Measurements from ENCODE around the gene RPL18.
"Not testable (repeated sequence)": the region's sequence is repeated elsewhere in the genome, so short reads cannot be mapped to it uniquely, and the experiment has no call there.

The RPL18 gene

DNA sequence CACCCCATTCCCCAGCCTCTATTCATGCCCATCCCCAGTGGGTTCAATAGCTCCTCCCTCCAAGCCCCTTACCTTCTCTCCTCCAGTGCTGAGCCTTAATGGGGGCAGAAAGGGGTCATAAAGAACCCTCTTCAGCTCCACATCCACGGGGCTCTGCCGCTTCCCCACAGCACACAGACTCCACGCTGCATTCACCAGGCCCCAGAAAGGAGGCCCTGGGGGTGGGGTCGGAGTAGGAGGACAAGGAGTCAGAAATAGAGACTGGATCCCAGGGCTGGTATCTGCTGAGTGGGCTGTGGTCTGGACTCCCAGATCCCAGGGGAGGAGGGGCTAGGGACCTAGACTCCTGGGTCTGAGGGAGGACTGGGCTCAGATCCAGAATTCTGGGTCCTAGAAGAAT lies 25.4 kb upstream of the RPL18 start:
- no peak for DNase-seq

DNA sequence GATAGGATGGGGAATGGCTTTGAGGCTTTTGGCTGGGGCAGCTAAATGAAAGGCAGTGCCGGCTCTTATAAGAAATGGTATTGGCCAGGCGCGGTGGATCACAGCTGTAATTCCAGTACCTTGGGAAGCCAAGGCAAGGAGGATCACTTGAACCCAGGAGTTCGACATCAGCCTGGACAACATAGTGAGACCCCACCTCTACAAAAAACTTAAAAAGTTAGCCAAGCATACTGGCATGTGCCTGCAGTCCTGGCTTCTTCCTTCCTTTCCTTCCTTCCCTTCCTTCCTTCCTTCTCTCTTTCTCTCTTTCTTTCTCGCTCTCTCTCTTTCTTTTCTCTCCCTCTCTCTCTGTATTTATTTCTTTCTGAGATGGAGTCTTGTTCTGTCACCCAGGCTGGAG lies 23.9 kb upstream of the RPL18 start:
- no peak for DNase-seq

DNA sequence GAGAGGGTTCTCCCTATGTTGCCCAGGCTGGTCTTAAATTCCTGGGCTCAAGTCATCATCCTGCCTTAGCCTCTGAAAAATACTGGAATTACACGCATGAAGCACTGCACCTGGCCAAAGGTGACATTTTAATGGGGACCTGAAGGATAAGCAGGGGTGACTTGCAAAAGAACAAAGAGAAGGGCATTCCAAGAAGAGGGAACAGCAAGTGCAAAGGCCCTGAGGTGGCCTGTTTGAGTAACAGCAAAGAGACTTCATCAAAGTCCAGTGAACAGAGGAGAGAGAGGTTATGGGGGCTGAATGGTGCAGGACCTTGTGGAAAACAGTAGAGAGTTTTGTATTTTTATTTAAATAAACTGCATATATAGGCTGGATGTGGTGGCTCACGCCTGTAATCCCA lies 22.9 kb upstream of the RPL18 start:
- no peak for DNase-seq

DNA sequence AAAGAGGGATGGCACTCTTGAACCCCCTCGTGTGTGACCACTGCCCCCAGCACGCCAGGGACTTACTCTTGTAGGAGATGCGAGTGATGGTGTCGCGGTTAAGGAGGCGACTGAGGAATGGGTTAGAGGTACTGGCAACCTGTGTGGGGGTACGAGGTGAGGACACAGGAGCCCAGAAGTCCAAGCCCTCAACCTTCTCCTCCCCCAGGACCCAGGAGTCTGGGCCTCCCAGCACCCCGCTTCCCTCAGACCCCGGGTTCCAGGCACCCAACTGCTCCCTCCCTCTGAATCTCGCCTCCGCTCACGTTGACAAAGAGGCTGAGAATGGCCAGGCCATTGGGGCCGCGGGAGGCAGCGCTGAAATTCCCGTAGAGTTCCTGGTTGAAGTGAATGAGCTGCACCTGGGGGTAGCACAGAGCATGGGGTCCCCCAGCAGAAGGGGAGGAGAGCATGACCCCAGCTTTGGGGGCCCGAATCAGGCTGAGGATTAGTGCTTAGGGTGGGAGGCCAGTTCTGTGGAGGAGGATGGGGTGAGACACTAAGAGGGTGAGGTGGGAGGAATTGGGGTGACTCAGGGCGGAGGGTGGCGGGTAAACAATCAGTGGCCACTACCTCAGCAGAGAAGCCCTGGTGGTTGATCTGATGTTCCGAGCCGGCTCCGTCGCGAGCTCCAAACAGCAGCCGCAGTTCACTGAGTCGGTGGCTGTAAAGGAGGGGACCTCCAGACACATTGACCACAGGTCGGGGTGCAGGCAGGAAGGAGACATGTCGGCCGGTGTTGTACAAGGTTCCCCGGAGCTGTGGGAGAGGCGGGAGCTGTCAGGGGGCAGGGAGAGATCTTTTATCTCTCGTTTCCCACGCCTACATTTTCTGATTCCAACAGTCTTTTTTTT lies 20.8 kb upstream of the RPL18 start:
- DNase-seq: no peak

DNA sequence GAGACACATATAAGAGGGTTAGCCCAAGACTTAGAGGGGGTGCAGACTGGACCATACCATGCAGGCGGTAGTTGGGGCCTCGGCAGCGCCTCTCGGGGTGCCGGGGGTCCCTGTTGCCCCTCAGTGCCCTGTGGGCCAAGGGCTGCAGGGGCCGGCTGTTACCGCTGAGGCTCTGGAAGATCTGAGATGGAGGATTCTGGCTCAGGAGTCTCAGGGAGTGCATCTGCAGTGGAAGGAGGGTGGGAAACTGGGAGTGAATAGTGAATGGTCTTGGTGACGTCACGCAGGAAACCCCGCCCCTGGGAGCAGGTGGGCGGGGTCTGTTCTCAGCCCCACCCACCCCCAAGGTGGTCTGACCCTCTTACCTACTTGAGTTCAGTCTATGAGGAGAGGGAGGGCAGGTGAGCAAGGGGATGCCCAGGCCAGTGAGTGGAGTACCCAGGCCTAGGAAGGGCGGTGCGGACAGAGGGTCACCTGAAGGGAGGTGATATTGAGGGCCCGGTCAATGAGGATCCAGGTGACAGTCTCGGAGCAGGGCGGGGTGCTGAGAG lies 19.9 kb upstream of the RPL18 start:
- DNase-seq: no peak

DNA sequence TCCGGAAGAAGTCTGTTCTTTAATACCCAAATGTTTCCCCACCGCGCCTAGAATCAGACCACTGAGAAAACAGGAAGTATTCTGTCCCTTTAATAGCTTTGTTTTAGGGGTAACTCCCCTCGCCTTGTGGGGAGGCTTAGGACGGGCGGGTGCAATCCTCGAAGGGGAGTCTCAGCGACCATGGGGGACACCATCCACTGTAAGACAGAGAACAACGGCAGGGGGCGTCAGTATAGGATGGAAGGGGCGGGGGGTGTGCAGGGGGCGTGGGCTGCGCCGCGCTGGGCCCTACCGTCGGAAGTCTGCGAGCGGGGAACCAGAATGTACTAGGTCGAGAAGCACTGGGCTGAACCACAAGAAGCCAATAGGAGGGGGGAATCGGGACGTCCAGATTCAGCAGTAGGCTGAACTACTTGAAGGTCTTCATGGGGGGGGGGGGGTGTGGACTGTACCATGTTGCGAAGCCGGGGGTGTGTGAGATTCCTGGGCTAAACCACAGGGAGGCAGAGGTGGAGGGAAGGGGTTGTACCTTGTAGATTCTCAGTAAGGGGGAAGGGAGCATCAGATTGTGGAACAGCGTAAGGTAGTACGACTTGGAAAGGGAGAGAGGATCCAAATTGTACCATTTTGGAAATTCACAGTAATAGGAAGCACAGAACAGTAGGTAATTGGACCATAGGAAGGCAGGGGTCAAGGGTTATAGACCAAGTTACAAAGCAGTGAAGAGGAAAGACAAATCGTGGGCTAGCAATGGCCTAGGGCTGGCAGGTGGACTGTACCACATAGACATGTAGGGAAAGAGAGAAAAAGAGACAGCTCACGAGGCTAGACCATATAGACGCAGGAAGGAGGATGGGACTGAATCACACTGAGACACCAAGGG lies 19.2 kb upstream of the RPL18 start:
- DNase-seq: peak; percentile 94

DNA sequence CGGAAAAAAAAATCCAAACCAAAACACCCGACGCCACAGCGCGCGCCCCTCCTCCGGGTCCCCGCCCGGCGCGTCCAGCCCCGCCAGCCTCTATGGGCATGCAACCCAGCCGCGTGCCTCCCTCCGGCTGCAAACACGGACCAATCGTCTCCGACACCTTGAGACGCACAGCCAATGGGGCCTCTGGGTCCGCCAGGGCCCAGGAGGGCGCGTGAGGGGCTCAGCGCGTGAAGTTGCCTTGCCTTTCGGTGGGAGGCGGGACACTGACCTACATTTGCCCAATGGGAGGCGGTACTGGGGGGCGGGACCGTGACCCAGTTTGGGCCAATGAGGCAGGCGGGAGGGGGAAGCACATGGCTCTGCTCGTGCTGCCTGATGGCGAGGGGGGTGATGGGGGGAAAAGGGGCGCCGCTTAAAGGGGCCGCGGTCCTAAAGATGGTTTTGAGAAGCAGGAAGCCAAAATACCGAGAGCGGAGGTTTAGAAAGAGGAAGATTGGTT lies 18.5 kb upstream of the RPL18 start:
- DNase-seq: peak; percentile 99

DNA sequence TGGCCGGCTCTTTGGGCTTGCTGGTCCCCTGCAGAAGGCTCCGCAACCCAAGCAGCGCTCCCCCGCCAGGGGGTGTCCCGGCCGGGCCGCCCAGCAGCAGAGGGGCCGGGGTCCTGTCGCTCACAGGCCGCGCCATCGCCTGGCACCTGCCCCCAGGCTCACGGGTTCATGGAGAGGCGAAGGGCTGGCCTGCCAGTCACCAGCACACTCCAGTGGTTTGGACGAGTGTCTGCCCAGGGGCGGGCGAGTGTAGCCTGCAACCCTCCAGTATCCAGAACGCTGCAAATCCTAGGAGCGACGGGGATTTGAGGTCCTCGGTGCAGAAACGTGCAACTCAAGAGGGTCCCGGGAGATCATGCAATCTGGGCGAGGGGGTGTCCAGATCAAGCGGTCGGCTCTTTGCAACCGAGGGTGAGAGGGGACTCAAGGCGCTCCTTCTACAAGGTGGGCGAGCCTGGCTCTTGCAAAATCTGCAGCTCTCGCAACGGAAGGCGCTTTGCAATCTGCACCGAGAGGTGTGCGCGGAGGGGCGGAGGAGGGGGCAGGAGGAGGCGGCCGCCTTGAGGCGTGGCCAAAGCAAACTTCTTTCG lies 18.0 kb upstream of the RPL18 start, which contains the start of gene DBP:
Gene DBP (minus strand): TSS at position 521 of the 590 bp plus-strand sequence. CDS start 385 bp downstream, at position 136.
- DNase-seq: peak; percentile 64

DNA sequence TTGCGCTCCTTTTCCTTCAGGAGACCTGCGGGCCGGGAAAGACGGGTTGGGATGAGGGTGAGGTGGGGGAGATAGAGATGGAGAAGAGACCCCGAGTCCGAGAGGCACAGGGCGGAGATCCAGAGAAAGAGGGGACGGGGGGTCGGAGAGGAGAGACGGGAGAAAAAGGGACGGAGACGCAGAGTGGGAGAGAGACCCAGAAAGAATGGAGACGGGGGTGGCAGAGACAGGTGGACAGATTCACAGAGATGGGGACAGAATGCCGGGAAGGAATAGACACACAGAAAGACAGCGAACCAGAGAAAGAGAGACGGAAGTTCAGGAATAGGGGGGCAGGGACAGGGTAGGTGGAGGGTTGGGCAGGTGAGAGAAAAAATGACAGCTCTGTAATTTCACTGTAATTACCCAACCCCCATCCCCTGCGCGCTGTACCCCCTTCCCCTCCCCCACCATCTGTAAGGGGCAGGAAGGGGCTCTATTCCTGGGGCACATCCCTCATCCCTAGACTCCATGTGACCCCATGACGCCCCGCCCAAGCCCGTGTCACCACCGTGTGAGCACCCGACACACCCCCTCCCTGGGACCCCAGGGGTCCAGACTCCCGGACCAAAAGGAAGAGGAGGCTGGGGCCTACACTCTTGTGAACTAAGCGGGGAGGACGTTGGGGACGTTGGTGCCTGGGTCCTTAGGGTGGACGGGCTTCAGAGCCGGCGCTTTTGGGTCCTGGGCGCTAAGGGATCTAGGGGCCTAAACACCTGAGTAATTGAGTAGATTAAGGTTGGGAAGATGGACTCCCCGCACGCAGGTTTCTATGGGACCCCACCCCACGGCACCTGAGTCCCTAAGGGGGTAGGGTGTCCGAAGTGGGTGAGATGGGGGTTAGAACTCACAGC lies 17.2 kb upstream of the RPL18 start:
- DNase-seq: peak; percentile 52

DNA sequence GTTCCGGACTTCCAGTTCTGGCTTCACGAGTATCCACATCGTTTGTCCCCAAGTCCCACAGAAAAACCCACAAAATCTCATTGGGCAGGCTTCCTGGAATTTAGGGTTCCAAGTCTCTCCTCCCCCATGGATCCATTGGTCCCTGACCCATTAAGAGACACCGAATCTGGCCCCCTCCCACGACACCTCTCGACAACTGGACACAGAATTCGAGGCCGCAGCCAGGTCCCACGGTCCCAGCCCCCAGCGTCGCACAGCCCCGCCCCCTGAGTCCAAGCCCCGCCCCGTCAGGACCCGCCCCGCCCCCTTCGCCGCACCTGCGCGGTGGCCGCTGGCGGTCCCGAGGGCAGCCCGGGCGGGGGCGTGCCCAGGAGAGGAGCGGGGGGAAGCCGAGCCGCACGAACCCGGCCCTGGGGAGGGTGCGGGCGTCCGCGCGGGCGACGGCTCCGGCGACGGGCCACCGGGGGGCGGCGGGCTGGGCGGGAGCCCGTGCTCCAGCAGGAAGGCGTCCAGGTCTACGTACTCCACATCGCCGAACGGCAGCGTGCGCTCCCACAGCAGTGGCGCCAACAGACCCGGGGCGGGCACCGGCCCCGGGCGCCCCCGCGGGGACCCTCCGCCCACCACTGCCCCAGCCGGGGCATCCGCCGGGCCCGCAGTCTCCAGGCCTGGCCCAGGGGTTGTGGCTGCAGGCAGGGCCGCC lies 16.4 kb upstream of the RPL18 start:
- peak; percentile 81 for DNase-seq

DNA sequence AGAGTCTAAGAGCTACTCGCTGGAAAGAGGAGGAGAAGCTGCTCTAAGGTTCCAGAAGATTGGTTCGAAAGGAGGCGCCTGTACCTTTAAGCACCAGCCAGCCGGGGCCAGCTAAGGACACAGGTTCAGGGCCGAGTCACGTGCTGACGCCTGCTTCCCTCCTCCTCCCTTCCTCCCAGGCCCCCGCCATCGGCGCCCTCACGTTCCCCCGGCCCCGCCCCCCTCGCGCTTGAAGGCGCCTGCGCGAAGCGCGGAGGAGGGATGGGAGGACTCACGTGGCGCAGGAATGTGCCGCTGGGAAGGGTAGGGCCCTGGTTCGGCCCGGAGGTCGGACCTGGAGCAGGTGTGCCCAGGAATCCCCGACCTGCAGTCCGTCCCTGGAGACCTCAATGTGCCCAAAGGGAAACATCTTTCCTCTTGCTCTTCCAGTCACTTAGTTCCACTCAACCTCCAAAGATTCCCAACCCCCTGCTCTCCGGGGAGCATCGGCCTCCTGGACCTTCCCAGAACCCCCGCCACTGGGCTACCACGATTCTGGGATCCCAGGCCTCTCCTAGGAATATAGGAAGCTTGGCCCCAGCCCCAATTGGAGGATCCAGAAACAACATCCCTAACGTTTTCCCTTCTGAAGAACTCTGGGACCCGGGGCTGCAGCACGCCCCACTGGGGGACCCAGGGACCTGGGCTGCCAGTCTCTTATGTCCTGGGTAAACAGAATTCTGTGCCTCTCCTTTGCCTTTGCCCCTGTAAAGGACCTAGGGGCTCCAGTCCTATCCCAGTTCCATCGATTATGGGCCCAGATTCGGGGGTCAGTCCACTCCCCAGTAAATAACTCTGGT lies 15.7 kb upstream of the RPL18 start:
- DNase-seq: peak; percentile 99

DNA sequence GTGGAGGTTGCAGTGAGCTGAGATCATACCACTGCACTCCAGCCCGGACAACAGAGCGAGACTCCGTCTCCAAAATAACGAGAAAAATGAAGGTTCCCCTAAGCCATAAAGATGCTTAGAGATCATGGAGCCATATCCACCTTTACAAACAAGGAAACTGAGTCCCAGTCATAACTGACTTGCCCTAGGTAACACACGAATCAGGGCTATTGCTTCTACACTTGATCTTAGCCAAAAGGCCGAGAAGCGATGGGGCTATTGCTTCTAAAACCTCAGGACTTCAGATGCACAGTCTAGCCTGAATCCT lies 15.0 kb upstream of the RPL18 start:
- no peak for DNase-seq

DNA sequence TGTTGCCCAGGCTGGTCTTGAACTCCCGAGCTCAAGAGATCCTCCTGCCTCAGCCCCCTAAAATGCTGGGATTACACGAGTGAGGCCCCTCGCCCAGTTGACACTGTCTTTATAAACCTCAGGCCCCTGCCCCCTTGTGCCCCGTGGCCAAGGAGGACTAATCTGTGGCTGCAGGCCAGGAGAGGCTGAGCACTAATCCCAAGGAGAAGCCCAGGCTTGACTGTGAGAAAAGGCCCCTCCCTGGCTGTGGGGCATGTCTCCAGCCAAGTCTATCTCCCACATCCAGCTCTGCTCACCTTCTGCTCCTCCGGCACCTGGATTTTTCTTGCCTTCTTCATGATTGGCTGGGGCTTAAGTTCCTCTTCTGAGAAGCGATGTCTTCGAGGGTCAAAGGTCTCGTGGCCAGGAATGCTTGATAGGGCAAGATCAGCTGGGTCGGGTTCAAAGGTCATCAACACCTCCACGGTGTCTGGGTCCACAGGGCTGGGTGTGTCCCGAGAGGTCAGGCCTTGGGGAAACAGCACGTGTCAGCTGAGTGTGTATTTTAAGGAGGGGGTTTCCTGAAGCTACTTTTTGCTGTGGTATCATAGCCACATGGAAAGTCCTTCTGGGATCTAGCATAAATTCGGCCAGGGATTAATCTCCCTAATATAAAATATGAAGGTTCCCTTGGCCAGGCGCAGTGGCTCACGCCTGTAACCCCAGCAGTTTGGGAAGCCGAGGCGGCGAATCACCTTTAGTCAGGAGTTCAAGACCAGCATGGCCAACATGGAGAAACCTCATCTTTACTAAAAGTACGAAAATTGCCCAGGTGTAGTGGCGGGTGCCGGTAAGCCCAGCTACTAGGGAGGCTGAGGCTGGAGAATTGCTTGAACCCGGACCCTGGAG lies 14.4 kb upstream of the RPL18 start:
- peak; percentile 45 for DNase-seq

DNA sequence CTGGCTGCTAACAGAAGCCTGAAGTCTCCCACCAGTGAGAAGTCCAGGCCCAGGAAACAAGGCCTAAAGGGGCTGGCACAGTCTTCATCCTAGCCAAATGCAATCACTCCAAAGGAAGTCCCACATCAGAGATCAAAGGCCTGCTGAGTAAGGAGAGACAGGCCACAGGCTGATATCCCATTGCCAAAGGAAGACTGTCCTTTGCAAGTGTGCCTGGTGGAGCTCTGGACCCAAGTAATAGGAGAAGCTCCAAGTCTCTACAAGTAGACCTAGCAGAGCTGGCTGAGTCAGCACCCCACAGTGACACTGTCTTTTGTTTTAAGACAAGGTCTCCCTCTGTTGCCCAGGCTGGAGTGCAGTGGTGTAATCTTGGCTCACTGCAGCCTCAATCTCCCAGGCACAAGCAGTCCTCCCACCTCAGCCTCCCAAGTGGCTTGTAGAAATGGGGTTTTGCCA lies 13.7 kb upstream of the RPL18 start:
- DNase-seq: peak; percentile 66

DNA sequence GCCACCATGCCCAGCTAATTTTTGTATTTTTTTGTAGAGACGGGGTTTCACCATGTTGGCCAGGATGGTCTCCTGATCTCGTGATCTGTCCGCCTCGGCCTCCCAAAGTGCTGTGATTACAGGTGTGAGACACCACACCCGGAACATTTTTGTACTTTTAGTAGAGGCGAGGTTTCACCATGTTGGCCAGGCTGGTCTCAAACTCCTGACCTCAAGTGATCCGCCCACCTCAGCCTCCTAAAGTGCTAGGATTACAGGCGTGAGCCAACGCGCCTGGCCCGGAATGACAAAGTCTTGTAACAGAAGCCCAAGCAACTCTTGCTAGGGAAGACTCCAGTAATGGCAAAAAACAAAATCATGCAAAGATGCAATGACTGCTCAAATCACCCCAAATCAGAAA lies 13.3 kb upstream of the RPL18 start:
- not testable (repeated sequence) for DNase-seq

DNA sequence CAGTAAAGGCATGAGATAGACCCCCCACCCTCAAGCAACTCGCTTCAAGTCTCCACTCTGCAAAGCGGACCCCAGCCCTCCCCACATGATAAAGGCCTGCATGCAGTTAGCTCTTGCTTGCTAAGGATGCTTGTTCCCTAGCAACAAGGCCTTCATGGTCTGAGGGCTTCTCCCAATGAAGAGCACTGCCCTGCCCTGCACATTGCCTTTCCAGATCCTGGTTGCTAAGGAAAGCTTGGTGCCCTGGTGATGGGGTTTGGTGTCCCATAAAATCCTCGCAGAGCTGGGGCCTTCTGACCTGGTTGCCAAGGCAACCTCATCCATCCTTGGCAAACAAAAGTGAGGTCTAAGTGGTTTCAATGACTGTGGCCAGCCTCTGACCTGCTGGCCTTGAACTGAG lies 12.2 kb upstream of the RPL18 start:
- DNase-seq: peak; percentile 51

DNA sequence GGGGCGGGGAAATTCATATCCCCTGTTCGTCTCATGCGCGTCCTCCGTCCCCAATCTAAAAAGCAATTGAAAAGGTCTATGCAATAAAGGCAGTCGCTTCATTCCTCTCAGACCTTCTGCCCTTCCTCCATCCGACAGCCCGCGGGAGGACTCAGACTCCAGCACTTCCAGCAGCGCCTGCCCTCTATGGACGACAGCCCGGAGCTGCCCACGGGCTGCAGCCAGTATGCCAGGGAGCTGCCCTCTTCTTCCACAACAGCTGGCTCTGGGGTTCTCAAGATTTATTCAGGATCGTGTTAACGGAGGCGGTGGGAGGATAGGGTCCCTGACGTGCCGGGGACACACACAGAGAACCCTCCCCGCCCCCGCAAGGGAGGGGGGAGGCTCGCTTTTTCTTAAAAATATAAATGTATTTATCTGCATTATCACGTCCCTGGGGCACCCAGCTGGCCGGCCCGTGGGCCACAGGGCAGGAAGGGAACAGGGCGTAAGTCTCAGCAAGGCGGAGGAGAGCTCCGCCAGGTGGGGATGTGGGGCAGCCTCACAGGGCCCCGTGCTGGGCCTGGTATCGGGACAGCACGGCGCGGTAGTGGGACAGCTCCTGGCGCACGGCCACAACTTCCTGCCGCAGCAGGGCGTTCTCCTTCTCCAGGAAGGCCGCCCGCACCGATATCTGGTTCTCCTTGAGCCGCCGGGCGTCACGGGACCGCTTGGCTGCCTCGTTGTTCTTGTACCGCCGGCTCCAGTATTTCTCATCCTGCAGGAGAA lies 11.5 kb upstream of the RPL18 start:
- DNase-seq: peak; percentile 96

DNA sequence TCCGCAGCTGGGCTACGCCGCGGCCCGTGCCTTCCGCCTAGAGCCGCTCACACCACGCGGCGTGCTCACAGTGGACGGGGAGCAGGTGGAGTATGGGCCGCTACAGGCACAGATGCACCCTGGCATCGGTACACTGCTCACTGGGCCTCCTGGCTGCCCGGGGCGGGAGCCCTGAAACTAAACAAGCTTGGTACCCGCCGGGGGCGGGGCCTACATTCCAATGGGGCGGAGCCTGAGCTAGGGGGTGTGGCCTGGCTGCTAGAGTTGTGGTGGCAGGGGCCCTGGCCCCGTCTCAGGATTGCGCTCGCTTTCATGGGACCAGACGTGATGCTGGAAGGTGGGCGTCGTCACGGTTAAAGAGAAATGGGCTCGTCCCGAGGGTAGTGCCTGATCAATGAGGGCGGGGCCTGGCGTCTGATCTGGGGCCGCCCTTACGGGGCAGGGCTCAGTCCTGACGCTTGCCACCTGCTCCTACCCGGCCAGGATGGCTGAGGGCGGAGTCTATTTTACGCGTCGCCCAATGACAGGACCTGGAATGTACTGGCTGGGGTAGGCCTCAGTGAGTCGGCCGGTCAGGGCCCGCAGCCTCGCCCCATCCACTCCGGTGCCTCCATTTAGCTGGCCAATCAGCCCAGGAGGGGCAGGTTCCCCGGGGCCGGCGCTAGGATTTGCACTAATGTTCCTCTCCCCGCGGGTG lies 10.8 kb upstream of the RPL18 start:
- DNase-seq: peak; percentile 45
